Caco-2 (cell line): Measurements from ENCODE around the gene EIF4G2. TPM values are rescaled to one million over a fixed set of nuclear protein-coding genes. Genes with fewer than 3 reads are reported as not detected.

Experiments used
- BruUV-seq: library from RNA; stranded (reverse); fragments of 400-500 nt; replicated peaks from 2 replicates; lab custom pipeline; 2021; lab: Mats Ljungman, UMichigan
- CTCF ChIA-PET: fragments of 300-600 bp; sonication (Branson Sonifier 250); formaldehyde crosslinking; loops from one replicate; lab custom pipeline; 2022; ENCODE audit warnings: antibody characterized with exemption; lab: Charles Lee
- POLR2A ChIA-PET: fragments of 300-600 bp; sonication (Branson Sonifier 250); formaldehyde crosslinking; loops from one replicate; lab custom pipeline; 2022; ENCODE audit warnings: antibody characterized with exemption; lab: Charles Lee
- DNase-seq, 2 experiments: peaks; one replicate each; pipeline versions ENCODE4 v3.0.0 to v3.0.0-alpha.2; 2020 to 2022
- H3K27me3 ChIP-seq: replicated peaks from 2 replicates; pipeline ENCODE4 v1.6.0; 2011; ENCODE audit warnings: low read length; ENCODE audit not compliant: control insufficient read depth, insufficient read depth
- H3K36me3 ChIP-seq: 2 replicates; pipeline ENCODE4 v1.5.1; 2011; ENCODE audit warnings: low read length; ENCODE audit not compliant: control insufficient read depth, insufficient read depth
- H3K4me1 ChIP-seq: fragments of 250-450 bp; sonication (Bioruptor Pico); 2 replicates; pipeline ENCODE4 v1.5.1; 2020; ENCODE audit warnings: mild to moderate bottlenecking
- H3K4me3 ChIP-seq: 2 replicates; pipeline ENCODE4 v1.5.1; 2011; ENCODE audit warnings: low read depth, mild to moderate bottlenecking, control low read depth, low read length
- H3K9me3 ChIP-seq: fragments of 250-450 bp; sonication (Bioruptor Pico); 2 replicates; pipeline ENCODE4 v1.5.1; 2020; ENCODE audit warnings: mild to moderate bottlenecking, moderate library complexity
- H3K27ac Mint-ChIP-seq: one replicate; pipeline ENCODE4 v1.8.0; 2022; ENCODE audit warnings: mixed read lengths; ENCODE audit not compliant: unreplicated experiment
- H3K27me3 Mint-ChIP-seq: one replicate; pipeline ENCODE4 v1.8.0; 2022; ENCODE audit warnings: mixed read lengths; ENCODE audit not compliant: insufficient read depth, unreplicated experiment
- H3K36me3 Mint-ChIP-seq: one replicate; pipeline ENCODE4 v1.8.0; 2022; ENCODE audit warnings: mild to moderate bottlenecking, mixed read lengths; ENCODE audit not compliant: insufficient read depth, unreplicated experiment
- H3K4me1 Mint-ChIP-seq: one replicate; pipeline ENCODE4 v1.8.0; 2022; ENCODE audit warnings: low read depth, mixed read lengths; ENCODE audit not compliant: unreplicated experiment
- H3K4me3 Mint-ChIP-seq: one replicate; pipeline ENCODE4 v1.8.0; 2022; ENCODE audit warnings: mild to moderate bottlenecking, moderate library complexity, mixed read lengths; ENCODE audit not compliant: unreplicated experiment
- H3K9me3 Mint-ChIP-seq: one replicate; pipeline ENCODE4 v1.8.0; 2022; ENCODE audit warnings: mixed read lengths; ENCODE audit not compliant: unreplicated experiment
- intact Hi-C: fragments of 100-400 bp; cut with micrococcal nuclease; formaldehyde crosslinking; loops from one replicate; pipeline ENCODE4 v1.10.0; 2022; ENCODE audit not compliant: unreplicated experiment
- total RNA-seq: library from RNA; stranded (reverse); gene quantifications from 2 replicates; pipeline ENCODE4 v1.2.3, GENCODE V29; 2022
- TF ChIP-seq, protein P1 (sequence below), 2 experiments: fragments of 200-600 bp in 1 of 2; IDR thresholded peaks; 1 replicate in 1 of 2; 2 replicates in 1 of 2; pipeline versions ENCODE4 v1.5.1 to v1.8.0; 2011 to 2022; ENCODE audit warnings: antibody characterized with exemption in 1 of 2, control low read depth in 1 of 2, inconsistent platforms in 1 of 2, low read depth in 1 of 2, low read length in 1 of 2, mild to moderate bottlenecking in 1 of 2, moderate library complexity in 1 of 2; ENCODE audit not compliant: insufficient read depth in 1 of 2, severe bottlenecking in 1 of 2, unreplicated experiment in 1 of 2

EIF4G2 gene
- total RNA-seq, 1 experiment from 2014 or later, result 1,287 TPM

- Histone ChIP-seq H3K4me3 (no peak overlapping the region), H3K27me3 (no peaks in the 10 kb centered on the region), H3K4me1 (no peaks in the 10 kb centered on the region), H3K36me3 (no peaks in the 10 kb centered on the region), H3K9me3 (no peaks in the 10 kb centered on the region)
- Mint-ChIP-seq H3K4me3 (no peak overlapping the region), H3K27me3 (no peaks in the 10 kb centered on the region), H3K36me3 (no peaks in the 10 kb centered on the region), H3K27ac (no peak overlapping the region), H3K9me3 (no peaks in the 10 kb centered on the region), H3K4me1 (no peaks in the 10 kb centered on the region)
- CTCF ChIA-PET, result interaction anchor here (0.7 kb wide), 1 partner anchor 245 kb away, joined by 3 read pairs; the partner anchor contains the start of gene RNF141
- no TSS peak for BruUV-seq
- TF ChIP-seq, protein P1, sequence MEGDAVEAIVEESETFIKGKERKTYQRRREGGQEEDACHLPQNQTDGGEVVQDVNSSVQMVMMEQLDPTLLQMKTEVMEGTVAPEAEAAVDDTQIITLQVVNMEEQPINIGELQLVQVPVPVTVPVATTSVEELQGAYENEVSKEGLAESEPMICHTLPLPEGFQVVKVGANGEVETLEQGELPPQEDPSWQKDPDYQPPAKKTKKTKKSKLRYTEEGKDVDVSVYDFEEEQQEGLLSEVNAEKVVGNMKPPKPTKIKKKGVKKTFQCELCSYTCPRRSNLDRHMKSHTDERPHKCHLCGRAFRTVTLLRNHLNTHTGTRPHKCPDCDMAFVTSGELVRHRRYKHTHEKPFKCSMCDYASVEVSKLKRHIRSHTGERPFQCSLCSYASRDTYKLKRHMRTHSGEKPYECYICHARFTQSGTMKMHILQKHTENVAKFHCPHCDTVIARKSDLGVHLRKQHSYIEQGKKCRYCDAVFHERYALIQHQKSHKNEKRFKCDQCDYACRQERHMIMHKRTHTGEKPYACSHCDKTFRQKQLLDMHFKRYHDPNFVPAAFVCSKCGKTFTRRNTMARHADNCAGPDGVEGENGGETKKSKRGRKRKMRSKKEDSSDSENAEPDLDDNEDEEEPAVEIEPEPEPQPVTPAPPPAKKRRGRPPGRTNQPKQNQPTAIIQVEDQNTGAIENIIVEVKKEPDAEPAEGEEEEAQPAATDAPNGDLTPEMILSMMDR (IDR thresholded peaks at IDR 0.05; ENCODE audit: insufficient read depth in 1 of 2, low read depth in 1 of 2, low read length in 1 of 2, severe bottlenecking in 1 of 2, unreplicated experiment in 1 of 2), result no peak
- DNase-seq, result no peak
- intact Hi-C loops, result no loop called here
- POLR2A ChIA-PET, result no interaction called here
Measured at GRCh38 chr11:10786451-10786850, 22.3 kb downstream of the EIF4G2 start.

GRCh38 chr11:10785146-10785474 is 23.6 kb downstream of the EIF4G2 start:
- no peaks in the 10 kb centered on the region for H3K9me3 Mint-ChIP-seq
- H3K36me3 ChIP-seq, result no peaks in the 10 kb centered on the region
- no peak for DNase-seq
- H3K9me3 ChIP-seq, result no peaks in the 10 kb centered on the region
- ChIA-PET POLR2A (no interaction called here), CTCF (interaction anchor here (0.6 kb wide), 1 partner anchor 23 kb away, joined by 3 read pairs; no protein-coding TSS in a partner anchor)
- H3K36me3 Mint-ChIP-seq, result no peaks in the 10 kb centered on the region
- H3K4me3 Mint-ChIP-seq, result no peak overlapping the region
- intact Hi-C loops, result no loop called here
- H3K27me3 ChIP-seq, result no peaks in the 10 kb centered on the region
- H3K4me3 ChIP-seq, result no peak overlapping the region
- no peaks in the 10 kb centered on the region for H3K4me1 Mint-ChIP-seq
- TF ChIP-seq, protein P1 (IDR thresholded peaks at IDR 0.05; ENCODE audit: insufficient read depth in 1 of 2, low read depth in 1 of 2, low read length in 1 of 2, severe bottlenecking in 1 of 2, unreplicated experiment in 1 of 2), result no peak
- H3K27me3 Mint-ChIP-seq, result no peaks in the 10 kb centered on the region
- no peaks in the 10 kb centered on the region for H3K4me1 ChIP-seq
- no TSS peak for BruUV-seq
- no peak overlapping the region for H3K27ac Mint-ChIP-seq

- H3K4me1 Mint-ChIP-seq, result no peaks in the 10 kb centered on the region
- Histone ChIP-seq H3K9me3 (no peaks in the 10 kb centered on the region), H3K27me3 (no peaks in the 10 kb centered on the region), H3K4me3 (no peak overlapping the region), H3K4me1 (no peaks in the 10 kb centered on the region), H3K36me3 (no peaks in the 10 kb centered on the region)
- BruUV-seq, result no TSS peak
- no peak for DNase-seq
- ChIA-PET POLR2A (interaction anchor here (0.6 to 0.7 kb wide), 2 partner anchors 25 to 269 kb away, joined by 3 read pairs; no protein-coding TSS in a partner anchor), CTCF (interaction anchor here (0.6 kb wide), 1 partner anchor 24 kb away, joined by 3 read pairs; no protein-coding TSS in a partner anchor)
- no peaks in the 10 kb centered on the region for H3K36me3 Mint-ChIP-seq
- no peak overlapping the region for H3K4me3 Mint-ChIP-seq
- no peaks in the 10 kb centered on the region for H3K9me3 Mint-ChIP-seq
- H3K27me3 Mint-ChIP-seq, result no peaks in the 10 kb centered on the region
- no peak overlapping the region for H3K27ac Mint-ChIP-seq
- TF ChIP-seq, protein P1 (IDR thresholded peaks at IDR 0.05; ENCODE audit: insufficient read depth in 1 of 2, low read depth in 1 of 2, low read length in 1 of 2, severe bottlenecking in 1 of 2, unreplicated experiment in 1 of 2), result no peak
- intact Hi-C loops, result no loop called here
Measured at GRCh38 chr11:10784232-10785145, 24.2 kb downstream of the EIF4G2 start.
